SH-SY5Y (cell line): Measurements from ENCODE around the gene TMSB4X.

ENCODE experiments used
- GATA2 ChIP-seq: IDR thresholded peaks from 2 replicates; pipeline ENCODE4 v1.6.1; 2011; ENCODE audit warnings: mild to moderate bottlenecking, low read depth, low read length
- GATA3 ChIP-seq: IDR thresholded peaks from 2 replicates; pipeline ENCODE4 v1.6.1; 2011; ENCODE audit warnings: low read depth, mild to moderate bottlenecking, low read length, moderate library complexity

DNA sequence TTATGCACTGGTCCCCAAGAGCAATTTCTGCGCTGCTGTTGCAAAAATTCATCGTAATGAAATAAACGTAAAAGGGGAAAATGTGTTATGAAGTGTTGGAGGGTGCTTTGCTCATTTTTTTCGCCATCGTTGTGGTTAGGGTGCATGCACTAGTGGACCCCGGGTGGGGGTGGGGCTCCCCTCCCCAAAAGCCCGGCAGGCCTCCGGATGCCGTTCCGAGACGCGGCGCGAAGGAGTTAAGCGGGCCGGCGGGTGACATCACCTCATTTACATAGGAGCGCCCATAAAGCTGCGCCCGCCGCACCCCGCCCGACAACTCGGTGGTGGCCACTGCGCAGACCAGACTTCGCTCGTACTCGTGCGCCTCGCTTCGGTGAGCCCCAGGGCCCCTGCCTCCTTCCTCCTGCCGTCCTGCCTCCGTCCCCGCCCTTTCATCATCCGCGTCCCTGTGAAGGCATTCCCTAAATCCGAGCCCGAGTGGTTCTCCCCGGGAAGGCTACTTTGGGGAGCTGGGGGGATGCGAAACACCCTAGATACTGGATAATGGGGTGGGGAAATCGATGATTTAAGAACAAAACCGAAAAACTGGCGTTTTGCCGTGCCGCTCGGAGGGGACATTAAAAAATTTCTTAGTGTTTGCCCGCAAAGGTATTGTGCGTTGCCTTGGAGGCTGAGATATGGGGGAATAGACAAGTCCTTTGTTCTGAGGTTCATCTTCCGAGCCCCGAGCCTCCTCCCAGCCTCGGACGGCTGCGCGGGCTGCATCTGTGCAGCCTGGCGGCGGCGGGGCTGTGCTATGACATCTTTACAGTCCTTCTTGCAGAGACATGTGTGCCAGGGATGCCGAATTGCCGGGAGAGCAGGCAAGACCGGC, at the start of gene TMSB4X:
- TF ChIP-seq GATA2, result no peak
- no peak for TF ChIP-seq GATA3
